HG02943 (cell line): Measurements from ENCODE around the gene KDM4E.
"Not testable (repeated sequence)": the region's sequence is repeated elsewhere in the genome, so short reads cannot be mapped to it uniquely, and the experiment has no call there.

ENCODE experiments used
- ATAC-seq: cut with Tn5 transposase; IDR thresholded peaks from one replicate; pipeline ENCODE4 v1.9.1; 2021; ENCODE audit warnings: mild to moderate bottlenecking, low read depth, moderate library complexity; ENCODE audit not compliant: unreplicated experiment

Gene KDM4E

DNA sequence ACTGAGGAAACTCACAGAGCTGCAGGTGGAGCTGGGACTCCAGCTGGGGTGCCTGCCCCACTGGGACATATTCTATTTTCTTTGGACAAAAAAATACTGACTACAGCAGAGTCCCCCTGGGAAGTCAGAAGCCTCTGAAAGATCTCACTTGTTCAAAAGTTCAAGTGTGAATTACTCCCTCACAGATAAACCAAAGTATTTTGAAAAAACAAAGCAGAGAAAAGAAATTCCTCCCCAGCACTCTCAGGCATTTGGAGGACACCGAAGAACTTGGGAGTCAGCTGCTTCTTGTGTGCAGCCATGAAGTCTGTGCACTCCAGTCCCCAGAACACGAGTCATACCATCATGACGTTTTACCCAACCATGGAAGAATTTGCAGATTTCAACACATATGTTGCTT lies 24.1 kb downstream of the KDM4E start, which contains the start of gene KDM4F:
Gene KDM4F, plus strand, starts transcription at position 301 of the 400 bp plus-strand sequence.
- ATAC-seq: not testable (repeated sequence)

DNA sequence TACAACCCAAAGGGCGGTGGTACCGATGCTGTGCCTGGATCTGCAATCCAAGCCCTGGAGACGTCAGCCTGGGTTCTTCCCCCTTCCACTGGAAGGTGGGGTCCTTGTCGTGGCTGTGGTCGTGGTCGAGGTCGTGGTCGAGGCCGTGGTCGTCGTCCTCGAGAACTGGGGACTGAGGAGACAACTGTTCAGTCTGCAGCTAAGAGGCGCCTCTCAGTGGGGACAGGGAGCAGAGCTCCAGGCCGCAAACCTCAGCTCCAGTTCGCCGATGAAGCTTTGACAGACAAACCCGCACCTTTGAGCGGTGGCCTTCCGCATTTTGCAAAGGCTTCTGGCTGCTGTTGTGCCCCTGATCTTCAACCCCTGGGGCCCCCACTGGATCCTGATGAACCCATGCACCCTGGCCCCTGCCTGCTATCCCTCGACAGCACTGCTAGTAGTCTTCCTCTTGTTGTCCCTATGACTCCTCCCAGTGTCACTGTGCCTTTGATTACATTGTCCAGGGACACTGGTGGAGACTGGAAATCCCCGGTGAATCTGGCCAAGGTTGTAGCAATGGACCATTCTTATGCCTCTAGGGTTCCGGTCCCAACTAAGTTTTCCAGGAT lies 25.6 kb downstream of the KDM4E start:
- ATAC-seq: no peak

DNA sequence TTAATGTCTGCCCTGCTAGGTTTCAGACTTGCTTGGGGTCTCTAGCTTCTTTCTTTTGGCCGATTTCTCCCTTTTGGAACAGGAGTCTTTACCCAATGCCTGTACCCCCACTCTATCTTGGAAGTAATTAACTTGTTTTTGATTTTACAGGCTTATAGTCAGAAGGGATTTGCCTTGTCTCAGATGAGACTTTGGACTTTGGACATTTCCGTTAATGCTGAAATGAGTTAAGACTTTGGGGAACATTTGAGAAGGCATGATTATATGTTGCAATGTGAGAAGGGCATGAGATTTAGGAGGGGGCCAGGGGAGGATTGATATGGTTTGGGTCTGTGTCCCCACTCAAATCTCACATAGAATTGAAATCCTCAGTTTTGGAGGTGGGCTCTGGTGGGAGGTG lies 29.3 kb downstream of the KDM4E start:
- ATAC-seq: no peak

DNA sequence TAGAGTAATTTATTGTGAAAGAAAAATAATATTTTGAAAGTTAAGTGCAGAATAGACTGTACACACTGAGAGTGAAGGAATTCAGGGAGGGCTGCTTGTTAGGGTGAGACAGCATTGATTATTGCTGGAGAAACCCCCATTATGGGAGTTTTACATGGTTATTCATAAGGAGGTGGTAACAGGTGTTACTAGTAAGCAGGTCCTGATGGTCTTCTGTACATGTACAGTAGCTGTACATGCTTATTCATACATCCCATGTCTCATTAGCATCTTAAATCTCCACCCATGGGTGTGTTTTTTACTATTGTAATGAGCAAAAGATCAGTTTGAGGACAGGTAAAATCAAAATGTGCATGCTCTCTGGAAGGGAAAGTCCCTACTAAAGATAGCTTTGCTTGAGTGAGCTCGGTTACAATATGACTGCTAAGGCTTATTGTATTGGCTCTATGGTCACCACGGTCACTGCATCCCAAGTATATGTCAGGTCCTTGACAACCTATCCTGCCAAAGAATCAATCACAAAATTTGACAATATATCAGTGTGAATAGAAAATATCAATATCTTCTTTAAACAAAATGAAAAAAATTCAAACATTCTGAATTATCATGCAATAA lies 30.3 kb downstream of the KDM4E start:
- peak; percentile 93 for ATAC-seq

DNA sequence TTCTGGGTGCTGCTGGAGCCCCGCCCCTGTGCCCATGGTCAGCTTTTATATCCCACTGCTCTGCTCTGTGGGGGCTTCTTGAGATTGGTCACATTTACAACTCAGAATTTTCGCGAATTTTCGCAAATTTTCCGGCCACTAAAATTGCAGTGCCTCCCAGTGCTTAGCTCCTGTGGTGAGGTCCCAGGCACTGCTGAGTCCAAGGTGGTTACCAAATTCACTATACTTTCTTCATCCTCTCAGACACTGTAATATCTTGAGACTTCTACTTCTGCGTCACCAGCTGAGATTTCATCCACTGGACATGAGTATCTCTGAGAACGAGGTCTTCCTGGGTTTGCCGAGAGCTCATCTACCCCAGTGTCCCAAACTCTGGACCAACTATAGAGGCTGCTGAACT lies 32.9 kb downstream of the KDM4E start:
- no peak for ATAC-seq

DNA sequence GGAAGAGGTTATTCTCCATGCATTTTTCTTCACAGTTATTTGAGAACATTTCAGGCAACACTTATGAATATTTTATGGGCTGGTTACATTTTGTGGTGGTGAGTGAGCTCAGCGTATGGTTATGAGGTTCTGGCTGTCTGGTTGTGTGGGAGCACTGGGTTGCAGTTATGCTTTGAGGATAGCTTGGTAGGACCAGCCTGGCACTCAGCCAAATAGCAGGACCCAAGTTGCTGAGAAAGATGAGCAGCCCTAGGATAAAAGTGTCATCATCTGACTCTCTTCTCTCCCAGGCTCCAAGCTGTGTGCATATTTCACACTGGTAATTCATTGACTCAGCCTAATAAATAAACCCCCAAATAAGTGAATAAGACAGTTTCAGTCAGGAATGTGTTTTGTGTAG lies 33.6 kb downstream of the KDM4E start:
- ATAC-seq: no peak

DNA sequence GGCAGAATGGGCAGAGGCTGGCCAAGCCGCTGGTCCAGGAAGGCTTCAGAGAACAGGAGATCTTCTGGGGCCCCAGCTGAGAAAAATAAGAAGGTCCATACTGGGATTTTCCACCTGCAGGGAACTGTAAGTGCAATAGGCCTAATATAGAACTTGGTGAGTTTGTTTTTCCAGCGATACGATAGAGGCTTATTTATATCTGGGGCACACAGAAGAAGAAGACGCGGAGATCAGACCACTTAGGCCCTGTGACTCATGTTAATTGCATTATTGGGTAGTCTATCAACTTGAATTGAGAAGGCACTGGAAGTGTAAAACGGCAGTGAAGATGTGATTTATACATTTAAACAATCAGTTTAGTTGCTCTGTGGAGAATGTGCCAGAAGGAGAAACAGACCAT lies 34.0 kb downstream of the KDM4E start:
- no peak for ATAC-seq

DNA sequence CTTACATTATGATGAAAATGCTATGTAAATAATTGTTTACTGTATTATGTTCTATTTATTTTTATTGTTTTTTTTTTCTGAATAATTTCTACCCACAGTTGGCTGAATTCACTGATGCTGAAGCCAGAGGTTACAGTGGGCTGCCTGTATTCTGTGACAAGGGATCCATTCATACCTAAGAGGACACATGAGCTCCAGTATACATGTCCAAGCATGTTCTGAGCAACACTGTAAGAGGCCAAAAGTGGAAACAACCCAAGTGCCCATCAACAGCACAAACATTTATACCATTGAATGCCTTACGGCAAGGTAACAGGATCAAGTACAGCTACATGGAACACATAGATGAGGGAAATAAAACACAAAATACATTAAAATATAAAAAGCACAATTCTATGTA lies 40.3 kb downstream of the KDM4E start:
- no peak for ATAC-seq

DNA sequence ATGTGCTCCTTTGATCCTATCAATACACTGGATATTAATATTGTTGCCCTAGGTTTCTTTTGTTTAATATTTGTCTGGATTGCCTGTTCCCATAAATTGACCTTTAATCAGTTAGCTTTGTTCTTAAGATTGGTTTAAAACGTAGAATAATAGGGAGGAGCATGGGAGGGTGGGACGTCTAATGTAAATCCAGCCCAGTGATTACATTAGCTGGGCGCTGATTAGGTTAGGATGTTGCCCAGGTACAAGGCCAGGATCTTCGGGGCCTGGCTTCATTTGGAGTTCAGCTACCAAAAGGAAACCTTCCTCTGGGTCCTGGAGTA lies 41.6 kb downstream of the KDM4E start, which contains the start of gene SRSF8:
Gene SRSF8, plus strand, starts transcription at position 204 of the 323 bp plus-strand sequence. CDS start 308 bp downstream, outside the sequence.
- peak; percentile 40 for ATAC-seq

DNA sequence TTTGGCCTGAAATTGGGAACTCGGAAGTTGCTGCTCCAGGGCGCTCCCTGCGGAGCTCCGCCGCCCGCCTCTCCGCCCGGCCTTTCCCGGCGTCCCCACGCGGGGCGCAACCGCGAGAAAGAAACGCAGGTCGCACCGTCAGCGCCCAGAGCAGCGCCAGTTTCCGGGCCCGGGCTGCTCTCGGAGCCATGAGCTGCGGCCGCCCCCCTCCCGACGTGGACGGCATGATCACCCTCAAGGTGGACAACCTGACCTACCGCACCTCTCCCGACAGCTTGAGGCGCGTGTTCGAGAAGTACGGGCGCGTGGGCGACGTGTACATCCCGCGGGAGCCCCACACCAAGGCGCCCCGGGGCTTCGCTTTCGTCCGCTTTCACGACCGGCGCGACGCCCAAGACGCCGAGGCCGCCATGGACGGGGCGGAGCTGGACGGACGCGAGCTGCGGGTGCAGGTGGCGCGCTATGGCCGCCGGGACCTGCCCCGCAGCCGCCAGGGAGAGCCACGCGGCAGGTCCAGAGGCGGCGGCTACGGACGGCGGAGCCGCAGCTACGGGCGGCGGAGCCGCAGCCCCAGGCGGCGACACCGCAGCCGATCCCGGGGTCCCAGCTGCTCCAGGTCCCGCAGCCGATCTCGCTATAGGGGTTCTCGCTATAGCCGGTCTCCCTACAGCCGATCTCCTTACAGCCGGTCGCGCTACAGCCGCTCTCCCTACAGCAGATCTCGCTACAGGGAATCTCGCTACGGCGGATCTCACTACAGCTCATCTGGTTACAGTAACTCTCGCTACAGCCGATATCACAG lies 42.2 kb downstream of the KDM4E start:
- ATAC-seq: peak; percentile 57

DNA sequence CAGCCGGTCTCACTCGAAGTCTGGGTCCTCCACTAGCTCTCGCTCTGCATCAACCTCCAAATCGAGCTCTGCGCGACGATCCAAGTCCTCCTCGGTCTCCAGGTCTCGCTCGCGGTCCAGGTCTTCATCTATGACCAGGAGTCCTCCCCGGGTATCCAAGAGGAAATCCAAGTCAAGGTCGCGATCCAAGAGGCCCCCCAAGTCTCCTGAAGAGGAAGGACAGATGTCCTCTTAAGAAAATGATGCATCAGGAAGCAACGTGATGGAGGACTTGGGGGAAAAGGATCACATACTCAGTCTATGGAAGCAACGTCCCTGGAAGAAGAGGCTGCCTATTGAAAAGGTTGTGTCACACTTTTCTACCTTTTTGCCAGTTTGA lies 42.8 kb downstream of the KDM4E start:
- ATAC-seq: no peak

DNA sequence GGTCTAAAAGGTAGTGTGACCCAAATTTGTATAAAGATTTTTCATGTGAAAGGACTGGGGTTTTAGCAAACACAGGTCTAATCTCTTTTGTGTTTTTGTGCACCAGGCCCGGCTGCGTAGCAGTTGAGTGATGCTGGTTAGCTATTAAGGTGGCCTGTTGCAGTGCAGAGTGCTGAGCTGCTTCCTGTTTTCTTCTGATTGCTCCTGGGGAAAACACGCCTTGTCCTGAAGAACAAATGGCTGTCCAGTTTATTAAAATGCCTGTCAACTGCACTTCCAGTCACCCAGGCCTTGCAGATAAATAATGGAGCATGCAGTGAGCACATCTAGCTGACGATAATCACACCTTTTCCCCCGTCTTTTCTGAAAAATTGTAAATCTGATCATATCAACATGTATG lies 43.5 kb downstream of the KDM4E start:
- ATAC-seq: peak; percentile 67

DNA sequence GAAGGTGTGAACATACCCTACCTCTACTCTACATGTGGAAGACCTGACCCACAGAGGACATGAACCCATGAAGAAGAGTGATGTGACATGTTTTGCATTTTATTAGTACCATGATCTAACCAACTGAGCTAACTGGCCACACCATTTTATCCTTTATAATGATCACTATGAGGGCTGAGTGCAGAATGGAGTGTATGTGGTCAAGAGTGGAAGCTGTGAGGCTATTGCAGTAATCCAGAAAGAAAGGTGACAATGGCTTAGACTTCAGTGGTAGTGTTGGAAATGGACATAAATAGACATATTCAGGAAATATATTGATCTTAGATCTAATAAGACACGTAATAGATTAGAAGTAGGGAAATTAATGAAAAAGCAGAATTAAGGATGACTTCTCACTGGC lies 45.4 kb downstream of the KDM4E start:
- no peak for ATAC-seq

DNA sequence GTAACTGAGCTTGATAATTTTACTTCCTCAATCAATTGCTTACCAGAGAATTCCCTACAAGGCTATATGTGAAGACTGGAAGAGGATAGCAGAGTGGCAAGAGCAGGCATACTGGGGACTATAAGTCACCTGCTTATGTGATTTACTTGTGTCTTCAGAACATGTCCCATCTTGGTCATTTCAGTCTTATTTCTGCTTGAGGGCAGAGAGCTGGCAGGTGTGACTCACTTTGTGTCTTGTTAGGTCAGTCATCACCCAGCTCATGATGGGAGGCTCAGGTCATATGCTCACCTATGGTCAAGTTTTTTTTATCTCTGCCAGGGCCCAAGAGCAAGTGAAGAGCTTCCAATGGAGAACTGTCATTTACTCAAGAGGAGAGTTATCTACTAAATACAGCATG lies 47.9 kb downstream of the KDM4E start:
- ATAC-seq: no peak

DNA sequence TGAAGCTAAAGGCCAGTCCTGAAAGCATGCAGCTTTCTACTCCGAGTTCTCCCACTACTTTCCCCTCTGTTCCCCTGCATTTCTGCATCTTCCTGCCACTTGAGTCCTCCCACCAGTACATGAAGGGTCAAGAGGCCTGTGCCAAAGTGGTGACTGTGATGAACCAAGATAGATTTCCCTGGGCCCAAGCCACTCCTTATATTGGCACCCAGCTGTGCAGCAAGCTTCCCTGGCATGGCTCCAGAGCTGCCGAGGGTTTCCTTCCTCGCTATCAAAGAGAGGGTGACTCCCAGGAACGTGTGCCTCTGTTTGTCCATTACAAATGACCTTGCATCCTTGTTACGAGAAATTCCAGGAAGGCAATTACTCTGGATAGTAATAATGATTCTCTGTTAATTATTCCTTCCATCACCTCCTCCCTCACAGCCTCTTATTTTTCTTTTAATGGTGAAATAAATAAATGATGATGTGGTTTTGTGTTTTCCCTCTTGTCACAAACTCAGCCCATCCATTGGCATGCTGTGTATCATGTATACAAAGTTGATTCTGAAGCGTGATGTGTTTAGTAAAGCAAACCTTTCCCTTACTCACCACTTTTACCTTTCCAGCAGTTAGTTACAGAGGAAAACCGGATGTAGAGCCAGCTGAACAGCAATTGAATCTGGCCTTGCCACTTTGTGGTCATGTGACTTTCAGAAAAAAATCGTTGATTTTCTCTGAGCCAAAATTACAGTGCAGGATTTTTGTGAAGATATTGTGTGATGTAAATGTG lies 49.9 kb downstream of the KDM4E start:
- no peak for ATAC-seq

DNA sequence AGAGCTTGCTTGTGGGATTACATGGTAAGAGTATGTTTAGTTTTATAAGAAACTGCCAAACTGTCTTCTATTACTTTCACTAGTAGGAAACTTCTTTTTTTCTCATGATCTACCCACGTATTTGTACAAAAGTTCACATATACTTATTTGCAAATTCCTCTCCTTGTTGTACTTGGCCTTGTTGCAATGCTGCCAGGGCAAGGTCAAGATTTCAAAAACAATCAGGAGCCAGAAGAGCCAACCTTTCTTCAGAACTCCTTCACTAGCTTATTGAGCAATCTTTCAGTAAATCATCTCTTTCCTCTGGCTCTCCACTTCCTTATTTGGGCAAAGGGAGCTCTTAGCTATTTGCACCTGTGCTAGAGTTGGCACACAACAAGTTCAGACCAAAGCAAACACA lies 51.4 kb downstream of the KDM4E start:
- ATAC-seq: no peak

DNA sequence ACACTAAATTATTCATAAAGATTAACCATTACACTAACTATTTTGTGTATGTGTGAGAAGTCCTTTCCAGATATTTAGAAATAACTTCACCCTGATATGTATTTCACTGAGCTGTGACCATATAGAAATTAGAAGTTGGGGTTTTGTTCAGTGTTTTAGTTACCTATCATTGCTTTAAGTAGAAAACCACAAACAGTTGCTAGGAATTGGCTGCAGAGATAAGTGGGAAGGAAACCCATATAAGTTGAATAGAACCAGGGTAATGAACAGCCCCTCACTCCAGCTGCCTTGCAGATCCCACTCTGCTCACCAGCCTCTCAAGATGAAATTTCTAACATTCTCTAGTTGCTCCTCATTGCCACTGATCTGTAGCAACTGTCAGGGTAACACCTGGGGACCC lies 51.9 kb downstream of the KDM4E start:
- no peak for ATAC-seq
